ENCODE data around the gene CALCB.

Gene CALCB

DNA sequence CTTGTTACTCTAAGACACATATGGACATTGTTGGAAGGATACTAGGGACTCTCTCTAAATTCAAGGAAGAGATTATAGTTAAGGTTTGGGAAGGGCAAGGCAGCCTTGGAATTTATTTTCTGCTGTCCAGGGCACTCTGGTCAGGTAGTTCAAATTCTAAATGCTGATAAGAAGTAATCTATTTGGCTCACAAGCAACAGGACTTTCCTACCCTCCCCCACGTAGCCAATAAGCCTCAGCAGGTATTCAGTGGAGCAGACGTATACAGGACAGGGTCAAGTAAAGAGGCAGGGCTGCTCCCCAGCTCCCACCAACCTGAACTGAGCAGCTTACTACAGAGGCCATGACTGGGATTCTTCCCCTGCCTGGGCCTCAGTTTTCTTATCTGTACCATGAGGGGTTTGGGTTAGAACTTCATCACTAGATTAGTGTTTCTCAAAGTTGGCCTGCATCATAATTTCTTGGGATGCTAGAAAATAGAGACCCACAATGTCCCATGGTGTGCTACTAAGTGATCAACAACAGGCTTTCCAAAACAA, 35.3 kb downstream of the CALCB start:
- TF ChIP-seq, protein P1, sequence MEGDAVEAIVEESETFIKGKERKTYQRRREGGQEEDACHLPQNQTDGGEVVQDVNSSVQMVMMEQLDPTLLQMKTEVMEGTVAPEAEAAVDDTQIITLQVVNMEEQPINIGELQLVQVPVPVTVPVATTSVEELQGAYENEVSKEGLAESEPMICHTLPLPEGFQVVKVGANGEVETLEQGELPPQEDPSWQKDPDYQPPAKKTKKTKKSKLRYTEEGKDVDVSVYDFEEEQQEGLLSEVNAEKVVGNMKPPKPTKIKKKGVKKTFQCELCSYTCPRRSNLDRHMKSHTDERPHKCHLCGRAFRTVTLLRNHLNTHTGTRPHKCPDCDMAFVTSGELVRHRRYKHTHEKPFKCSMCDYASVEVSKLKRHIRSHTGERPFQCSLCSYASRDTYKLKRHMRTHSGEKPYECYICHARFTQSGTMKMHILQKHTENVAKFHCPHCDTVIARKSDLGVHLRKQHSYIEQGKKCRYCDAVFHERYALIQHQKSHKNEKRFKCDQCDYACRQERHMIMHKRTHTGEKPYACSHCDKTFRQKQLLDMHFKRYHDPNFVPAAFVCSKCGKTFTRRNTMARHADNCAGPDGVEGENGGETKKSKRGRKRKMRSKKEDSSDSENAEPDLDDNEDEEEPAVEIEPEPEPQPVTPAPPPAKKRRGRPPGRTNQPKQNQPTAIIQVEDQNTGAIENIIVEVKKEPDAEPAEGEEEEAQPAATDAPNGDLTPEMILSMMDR (IDR thresholded peaks at IDR 0.05; ENCODE audit: low read depth, low read length, missing control alignments), result no peak
- no peak overlapping the region for H3K4me3 ChIP-seq (replicated peaks; ENCODE audit: low read depth, low read length)
- DNase-seq (ENCODE audit: extremely low read depth, low read depth), result no peak

DNA sequence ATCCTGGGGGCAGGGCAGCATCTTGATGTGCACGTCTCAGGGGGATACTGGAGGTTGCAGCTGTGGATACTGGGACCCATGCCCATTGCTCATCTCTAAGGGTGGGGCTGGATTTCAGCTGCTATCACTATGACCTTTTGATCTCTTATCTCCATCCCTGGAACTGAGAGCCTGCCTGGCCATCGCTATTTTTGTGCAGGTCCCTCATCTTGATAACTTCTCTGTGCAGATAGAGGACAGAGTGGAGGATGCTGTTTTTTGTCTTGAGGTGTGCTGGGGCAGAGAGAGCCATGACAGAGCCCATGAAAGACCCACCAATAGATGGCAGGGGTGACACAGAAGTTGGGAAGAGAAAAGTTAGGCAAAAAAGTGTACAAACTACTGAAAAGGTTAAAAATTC, 36.2 kb downstream of the CALCB start:
- no peak for DNase-seq (ENCODE audit: extremely low read depth, low read depth)
- TF ChIP-seq, protein P1 (IDR thresholded peaks at IDR 0.05; ENCODE audit: low read depth, low read length, missing control alignments), result no peak
- H3K4me3 ChIP-seq (replicated peaks; ENCODE audit: low read depth, low read length), result no peak overlapping the region

DNA sequence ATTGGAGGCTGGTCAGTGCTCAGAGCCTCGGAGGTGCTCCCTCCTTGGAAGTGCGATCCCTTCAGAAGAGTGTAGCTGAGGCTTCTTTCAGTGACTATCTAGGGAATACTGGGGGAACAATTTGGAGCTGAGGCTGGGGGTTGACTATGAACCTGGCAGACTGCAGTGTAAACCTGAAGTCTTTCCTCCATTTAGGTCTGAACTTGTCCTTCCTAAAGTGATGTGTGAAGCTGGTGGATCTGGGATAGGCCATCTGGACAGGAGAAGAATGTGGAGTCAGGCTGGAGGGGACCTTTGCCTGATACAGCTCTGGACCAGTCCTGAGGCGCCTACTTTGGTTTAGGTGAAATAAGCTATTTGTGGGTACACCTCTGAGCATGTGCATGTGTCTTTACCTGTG, 37.8 kb downstream of the CALCB start:
- no peak overlapping the region for H3K4me3 ChIP-seq (replicated peaks; ENCODE audit: low read depth, low read length)
- DNase-seq (ENCODE audit: extremely low read depth, low read depth), result no peak
- TF ChIP-seq, protein P1 (IDR thresholded peaks at IDR 0.05; ENCODE audit: low read depth, low read length, missing control alignments), result no peak

DNA sequence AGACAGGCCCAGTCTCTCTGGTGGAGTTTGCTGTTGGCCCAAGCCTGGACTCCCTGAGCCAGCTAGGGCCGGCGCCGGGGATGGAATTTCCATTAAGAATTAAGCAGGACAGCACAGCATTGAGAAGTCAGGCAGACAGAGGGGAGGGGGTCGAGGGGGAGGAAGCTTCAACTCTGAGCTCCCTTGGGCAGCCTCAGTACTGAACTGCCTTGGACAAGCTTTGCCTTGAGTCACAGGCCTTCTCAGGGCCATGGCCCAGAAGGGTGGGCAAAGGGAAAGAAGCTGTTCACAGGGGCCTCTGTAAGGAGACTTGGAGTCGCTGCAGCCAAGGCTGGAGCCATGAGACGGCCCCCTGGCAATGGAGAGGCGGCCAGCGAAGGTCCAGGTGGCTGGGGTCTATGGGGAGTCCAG, 38.7 kb downstream of the CALCB start:
- TF ChIP-seq, protein P1 (IDR thresholded peaks at IDR 0.05; ENCODE audit: low read depth, low read length, missing control alignments), result no peak

DNA sequence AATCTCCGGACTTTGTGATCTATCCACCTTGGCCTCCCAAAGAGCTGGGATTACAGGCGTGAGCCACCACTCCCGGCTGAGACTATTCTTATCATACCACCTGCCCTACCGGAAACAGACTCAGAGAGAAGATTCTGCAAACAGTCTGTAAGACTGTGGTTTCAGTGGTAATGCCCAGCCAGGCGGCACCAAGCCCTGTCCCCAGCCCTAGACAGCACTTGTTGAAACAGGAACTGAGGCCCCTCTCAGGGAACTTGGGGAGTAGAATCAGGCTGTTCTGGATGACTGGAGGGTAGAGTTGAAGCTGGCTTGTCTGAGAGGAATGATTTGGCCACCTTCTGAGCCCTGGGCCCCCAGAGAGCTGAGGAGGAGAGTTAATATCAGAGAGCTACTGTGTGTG, 40.0 kb downstream of the CALCB start:
- no peak overlapping the region for H3K4me3 ChIP-seq (replicated peaks; ENCODE audit: low read depth, low read length)
- TF ChIP-seq, protein P1 (IDR thresholded peaks at IDR 0.05; ENCODE audit: low read depth, low read length, missing control alignments), result no peak
- no peak for DNase-seq (ENCODE audit: extremely low read depth, low read depth)

More for the DNA sequence above, 38.7 kb downstream of the CALCB start:
- DNase-seq (ENCODE audit: extremely low read depth, low read depth), result no peak
- no peak overlapping the region for H3K4me3 ChIP-seq (replicated peaks; ENCODE audit: low read depth, low read length)

DNA sequence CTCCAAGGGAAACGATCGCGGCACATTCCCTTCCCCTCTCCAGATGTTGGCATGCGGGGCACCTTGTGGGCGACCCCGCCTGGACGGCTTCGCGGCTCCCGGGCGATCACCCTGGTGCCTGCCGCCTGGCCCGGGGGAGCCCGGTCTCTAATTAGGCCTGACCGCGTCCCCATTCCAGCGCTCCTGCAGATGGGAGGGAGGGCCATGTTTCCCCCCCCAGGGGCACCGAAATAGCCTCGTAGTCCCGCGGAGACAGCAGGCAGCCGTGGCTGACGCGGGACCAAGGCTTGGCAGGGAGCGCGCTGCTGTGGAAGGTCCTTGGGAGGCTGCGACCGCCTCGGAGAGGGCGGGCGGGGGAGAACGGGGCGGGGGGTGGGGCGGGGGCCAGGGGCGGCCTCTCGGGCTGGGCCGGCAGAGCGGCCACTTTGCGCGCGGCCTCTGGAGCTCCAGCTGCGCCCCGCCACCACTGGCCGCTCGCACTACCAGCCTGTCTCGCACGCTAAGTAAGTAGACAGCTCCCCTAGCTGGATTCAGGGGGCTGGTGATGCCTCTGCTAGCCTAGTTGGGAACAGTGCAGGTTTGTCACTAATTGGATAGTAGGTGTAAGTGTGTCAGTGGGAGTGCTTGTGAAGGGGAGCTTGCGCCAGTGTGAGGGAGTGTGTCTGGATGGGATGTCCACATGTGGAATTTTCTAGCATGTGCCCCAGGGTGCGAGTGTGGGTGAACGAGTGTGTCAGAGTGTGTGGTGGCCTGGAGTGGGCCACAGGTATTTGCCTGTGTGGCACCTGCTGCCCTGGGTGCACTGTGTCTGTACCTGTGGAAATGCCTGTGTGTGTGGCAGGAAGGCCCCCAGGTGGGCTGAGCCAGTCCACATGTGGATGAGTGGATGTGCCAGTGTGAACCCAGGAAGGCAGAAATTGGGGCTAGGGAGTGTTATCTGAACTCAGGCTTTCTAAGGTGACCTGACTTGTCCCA, 41.4 kb downstream of the CALCB start, which contains the start of gene INSC:
Gene INSC (plus strand): TSS at position 423 of the 975 bp plus-strand sequence. CDS start 34,252 bp downstream, outside the sequence.
- peak within 1 kb of the TSS; percentile 20; the same call in 1 of the 2 replicates for H3K4me3 ChIP-seq (replicated peaks; ENCODE audit: low read depth, low read length)
- TF ChIP-seq, protein P1 (IDR thresholded peaks at IDR 0.05; ENCODE audit: low read depth, low read length, missing control alignments), result no peak
- DNase-seq (ENCODE audit: extremely low read depth, low read depth), result no peak

Data from HFF-Myc (cell line).